ENCODE data around the gene C10orf143.
"Not testable (repeated sequence)": the region's sequence is repeated elsewhere in the genome, so short reads cannot be mapped to it uniquely, and the experiment has no call there.

The C10orf143 gene

DNA sequence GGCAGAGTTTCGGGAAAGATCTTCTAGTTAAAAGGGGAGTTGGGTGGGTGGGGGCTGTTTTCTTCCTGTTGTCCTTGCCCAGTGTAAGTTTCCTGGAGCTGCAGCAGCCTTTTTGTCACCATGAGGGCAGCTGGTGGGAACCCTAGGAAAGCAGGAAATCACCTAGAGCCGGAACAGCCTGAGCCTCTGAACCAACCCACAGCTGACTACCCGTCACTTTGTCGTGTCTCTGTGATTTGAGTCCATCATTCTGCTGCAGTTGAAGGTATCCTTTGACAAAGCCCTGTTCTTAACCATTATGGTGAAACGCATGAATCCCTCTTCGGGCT is 1.2 kb upstream of the C10orf143 start:
- TF ChIP-seq CTCF (IDR thresholded peaks at IDR 0.05; ENCODE audit: low read depth, low read length, missing control alignments), result no peak
- no peak for DNase-seq (ENCODE audit: extremely low read depth, low read depth)
- peak overlapping the region; percentile 96 for H3K4me3 ChIP-seq (replicated peaks; ENCODE audit: low read depth, low read length)

DNA sequence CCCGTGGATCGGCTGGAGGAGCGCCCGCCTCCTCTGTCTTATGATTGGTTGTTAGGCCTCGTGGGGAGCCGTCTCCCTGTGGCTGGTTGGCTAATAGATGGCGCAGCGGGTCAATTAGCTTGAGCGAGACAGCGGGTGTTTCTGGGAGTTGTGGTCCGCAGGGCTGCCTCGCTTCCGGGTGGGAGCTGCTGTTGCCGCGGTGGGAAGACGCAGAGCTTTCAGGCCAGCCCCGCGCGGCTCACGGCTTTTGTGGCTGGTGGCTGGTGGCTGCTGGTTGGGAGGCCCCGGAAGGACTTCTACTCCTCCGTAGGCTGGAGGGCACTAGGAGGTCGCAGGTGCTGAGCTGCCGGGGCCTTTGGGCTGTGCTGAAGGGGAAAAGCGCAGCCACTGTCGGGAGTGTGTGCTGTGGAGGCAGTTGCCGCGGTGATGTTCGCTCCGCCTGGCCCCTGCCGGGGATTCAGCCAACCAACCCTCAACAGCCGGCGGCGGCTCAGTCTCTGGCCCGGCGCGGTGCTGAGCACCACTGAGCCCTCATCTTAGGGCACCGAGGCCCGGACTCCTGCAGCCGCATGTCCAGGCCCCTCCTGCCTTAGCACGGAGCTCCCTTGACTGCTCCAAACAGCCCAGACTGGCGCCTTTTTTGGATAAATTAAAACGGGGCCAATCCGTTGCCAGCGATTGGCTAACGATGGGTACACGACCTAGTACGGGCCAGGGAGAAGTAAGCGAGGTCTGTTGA is 652 bp upstream of the C10orf143 start:
- no peak for TF ChIP-seq CTCF (IDR thresholded peaks at IDR 0.05; ENCODE audit: low read depth, low read length, missing control alignments)
- peak; percentile 90 for DNase-seq (ENCODE audit: extremely low read depth, low read depth)

DNA sequence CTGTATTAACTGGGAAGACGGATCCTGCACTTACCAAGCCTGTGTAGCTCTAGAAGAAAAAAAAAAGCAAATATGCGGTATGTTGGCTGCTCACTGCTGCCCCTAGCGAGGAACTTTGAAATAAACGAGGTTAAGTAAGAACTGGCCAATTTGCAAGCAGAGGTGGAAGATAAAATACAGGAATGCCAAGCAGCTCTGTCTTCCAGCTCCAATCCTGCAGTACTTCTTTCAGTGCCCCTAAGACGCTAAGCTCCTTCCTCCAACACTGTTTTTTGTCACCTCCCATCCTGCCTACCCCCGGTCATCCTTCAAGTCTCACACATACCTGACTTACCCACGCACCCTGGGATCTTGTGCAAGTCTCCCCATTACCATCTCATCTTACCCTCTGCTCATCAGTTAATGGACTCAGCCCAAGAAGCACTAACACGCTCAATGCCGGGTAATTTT is 809 bp downstream of the C10orf143 start:
- DNase-seq (ENCODE audit: extremely low read depth, low read depth), result peak; percentile 78
- H3K4me3 ChIP-seq (replicated peaks; ENCODE audit: low read depth, low read length), result peak overlapping the region; percentile 96
- TF ChIP-seq CTCF (IDR thresholded peaks at IDR 0.05; ENCODE audit: low read depth, low read length, missing control alignments), result peak; percentile 72

More for the DNA sequence above, 652 bp upstream of the C10orf143 start:
- H3K4me3 ChIP-seq (replicated peaks; ENCODE audit: low read depth, low read length), result peak overlapping the region; percentile 96

- no peak for DNase-seq (ENCODE audit: extremely low read depth, low read depth)
- peak overlapping the region; percentile 96 for H3K4me3 ChIP-seq (replicated peaks; ENCODE audit: low read depth, low read length)
- no peak for TF ChIP-seq CTCF (IDR thresholded peaks at IDR 0.05; ENCODE audit: low read depth, low read length, missing control alignments)
Measured at GRCh38 chr10:130108934-130109604, 1.6 kb downstream of the C10orf143 start.

- H3K4me3 ChIP-seq (replicated peaks; ENCODE audit: low read depth, low read length); DNase-seq (ENCODE audit: extremely low read depth, low read depth): not testable (repeated sequence)
Measured at GRCh38 chr10:130108146-130108545, 2.5 kb downstream of the C10orf143 start.

- H3K4me3 ChIP-seq (replicated peaks; ENCODE audit: low read depth, low read length), result no peak overlapping the region
- DNase-seq (ENCODE audit: extremely low read depth, low read depth), result no peak
Measured at GRCh38 chr10:130105724-130106123, 4.9 kb downstream of the C10orf143 start.

More at GRCh38 chr10:130105724-130106123, 4.9 kb downstream of the C10orf143 start:
- no peak for TF ChIP-seq CTCF (IDR thresholded peaks at IDR 0.05; ENCODE audit: low read depth, low read length, missing control alignments)
